HFF-Myc (cell line): ENCODE data around the gene UQCC2.

Experiments used
- DNase-seq: peaks from one replicate; pipeline ENCODE4 v3.0.0-alpha.2; 2011; ENCODE audit warnings: low read depth; ENCODE audit errors: extremely low read depth
- H3K4me3 ChIP-seq: replicated peaks from 2 replicates; pipeline ENCODE4 v1.5.1; 2011; ENCODE audit warnings: low read depth, mild to moderate bottlenecking, control low read depth, low read length
- TF ChIP-seq, protein P1 (sequence below): IDR thresholded peaks from 2 replicates; pipeline ENCODE4 v1.5.1; 2012; ENCODE audit warnings: mild to moderate bottlenecking, low read depth, low read length, control low read depth; ENCODE audit errors: missing control alignments

The UQCC2 gene

DNA sequence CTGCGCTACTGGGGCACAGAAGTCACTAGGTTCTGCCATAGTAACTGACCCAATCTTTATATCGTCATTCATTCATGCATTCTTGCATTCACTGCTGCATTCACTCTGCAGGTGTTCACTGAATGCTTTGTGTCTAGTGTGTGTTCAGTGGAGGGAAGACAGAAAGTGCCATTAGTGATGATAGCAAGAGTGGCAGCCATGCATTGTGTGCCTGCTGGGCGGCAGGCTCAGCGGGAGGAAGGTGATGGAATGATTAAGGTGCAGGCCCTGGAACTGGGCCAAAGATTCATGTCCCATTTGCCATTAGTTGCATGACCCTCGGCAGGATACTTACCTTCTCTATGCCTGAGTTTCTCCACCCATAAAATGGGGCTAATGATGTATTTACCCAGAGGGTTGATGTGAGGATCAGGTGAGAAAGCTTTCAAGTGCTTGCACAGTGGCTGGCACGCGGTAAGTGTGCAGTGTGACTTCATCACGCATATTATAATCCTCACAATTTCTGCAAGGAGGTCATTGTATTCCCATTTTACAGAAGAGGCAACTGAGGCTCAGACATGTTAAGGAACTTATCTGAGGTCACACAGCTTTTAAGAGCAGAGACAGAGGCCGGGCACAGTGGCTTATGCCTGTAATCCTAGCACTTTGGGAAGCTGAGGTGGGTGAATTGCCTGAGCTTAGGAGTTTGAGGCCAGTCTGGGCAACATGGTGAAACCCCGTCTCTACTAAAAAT lies 50.2 kb downstream of the UQCC2 start:
- H3K4me3 ChIP-seq, result no peak overlapping the region
- TF ChIP-seq, protein P1, sequence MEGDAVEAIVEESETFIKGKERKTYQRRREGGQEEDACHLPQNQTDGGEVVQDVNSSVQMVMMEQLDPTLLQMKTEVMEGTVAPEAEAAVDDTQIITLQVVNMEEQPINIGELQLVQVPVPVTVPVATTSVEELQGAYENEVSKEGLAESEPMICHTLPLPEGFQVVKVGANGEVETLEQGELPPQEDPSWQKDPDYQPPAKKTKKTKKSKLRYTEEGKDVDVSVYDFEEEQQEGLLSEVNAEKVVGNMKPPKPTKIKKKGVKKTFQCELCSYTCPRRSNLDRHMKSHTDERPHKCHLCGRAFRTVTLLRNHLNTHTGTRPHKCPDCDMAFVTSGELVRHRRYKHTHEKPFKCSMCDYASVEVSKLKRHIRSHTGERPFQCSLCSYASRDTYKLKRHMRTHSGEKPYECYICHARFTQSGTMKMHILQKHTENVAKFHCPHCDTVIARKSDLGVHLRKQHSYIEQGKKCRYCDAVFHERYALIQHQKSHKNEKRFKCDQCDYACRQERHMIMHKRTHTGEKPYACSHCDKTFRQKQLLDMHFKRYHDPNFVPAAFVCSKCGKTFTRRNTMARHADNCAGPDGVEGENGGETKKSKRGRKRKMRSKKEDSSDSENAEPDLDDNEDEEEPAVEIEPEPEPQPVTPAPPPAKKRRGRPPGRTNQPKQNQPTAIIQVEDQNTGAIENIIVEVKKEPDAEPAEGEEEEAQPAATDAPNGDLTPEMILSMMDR, result no peak
- DNase-seq, result no peak

DNA sequence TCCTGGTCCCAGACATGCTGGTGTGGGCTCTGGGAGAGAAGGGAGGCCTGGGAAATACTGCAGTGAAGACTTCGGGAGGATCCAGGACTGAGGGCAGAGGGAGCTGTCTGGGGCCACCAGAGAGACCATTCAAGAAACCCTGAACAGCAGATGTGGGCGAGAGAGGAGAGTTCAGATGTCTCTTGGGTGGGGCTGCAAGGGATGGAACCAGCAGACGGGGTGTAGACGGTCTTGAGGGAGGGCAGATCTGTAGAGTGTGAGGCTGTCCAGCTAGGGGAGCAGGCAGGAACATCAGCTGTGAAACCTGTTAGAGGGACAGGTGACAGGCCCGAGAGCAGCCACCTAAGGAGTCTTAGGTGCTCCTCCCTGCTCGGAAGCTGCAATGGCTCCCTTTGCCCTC lies 51.5 kb downstream of the UQCC2 start:
- TF ChIP-seq, protein P1, result no peak
- no peak for DNase-seq
- no peak overlapping the region for H3K4me3 ChIP-seq

DNA sequence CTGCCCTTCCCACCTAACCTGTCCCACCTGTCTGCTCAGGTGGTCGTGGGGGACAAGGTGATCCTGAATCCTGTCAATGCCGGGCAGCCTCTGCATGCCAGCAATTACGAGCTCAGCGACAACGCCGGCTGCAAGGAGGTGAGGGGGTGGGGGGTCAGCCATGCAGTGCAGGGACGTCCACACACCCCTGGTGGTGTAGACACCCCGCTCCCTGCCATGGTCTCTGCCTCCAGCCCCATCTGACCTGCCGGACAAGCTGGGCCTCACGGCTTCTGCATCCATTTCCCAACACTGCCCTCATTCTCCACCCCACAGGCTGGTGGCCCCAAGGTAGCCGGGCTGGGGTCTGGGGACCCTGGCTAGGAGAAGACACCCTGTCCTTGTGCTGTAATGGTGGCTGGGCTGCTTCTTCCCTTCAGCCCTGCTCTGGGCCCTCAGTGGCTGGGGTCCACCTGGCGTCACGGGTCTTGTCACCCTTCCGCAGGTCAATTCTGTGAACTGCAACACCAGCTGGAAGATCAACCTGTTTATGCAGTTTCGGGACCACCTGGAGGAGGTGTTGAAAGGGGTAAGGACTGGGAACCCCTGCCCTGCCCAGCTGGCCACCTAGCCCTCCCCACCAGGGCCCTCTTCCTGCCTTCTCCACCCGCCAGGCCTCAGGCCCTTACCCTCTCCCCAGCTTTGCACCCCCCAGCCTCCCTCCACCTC lies 52.4 kb downstream of the UQCC2 start:
- DNase-seq, result no peak
- no peak overlapping the region for H3K4me3 ChIP-seq
- TF ChIP-seq, protein P1, result no peak

DNA sequence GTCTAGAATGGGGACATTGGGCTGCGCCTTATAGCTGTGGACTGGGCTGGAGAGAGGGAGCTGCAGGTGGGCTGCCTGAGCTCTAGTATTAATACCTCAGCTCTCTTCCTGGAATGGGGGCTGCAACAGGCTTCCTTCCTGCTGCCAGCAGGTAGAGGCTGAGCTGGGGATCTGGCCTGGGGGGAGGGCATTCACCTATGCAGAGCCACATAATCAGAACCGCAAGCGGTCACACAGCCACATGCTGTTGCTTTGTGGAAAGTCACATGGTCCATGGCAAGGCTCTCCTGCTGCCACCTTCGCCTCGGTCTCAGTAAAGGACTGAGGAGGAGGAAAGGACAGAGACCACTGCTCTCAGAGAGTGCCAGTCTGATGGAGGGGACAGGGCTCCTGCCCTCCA lies 54.7 kb downstream of the UQCC2 start:
- DNase-seq, result no peak
- TF ChIP-seq, protein P1, result no peak

DNA sequence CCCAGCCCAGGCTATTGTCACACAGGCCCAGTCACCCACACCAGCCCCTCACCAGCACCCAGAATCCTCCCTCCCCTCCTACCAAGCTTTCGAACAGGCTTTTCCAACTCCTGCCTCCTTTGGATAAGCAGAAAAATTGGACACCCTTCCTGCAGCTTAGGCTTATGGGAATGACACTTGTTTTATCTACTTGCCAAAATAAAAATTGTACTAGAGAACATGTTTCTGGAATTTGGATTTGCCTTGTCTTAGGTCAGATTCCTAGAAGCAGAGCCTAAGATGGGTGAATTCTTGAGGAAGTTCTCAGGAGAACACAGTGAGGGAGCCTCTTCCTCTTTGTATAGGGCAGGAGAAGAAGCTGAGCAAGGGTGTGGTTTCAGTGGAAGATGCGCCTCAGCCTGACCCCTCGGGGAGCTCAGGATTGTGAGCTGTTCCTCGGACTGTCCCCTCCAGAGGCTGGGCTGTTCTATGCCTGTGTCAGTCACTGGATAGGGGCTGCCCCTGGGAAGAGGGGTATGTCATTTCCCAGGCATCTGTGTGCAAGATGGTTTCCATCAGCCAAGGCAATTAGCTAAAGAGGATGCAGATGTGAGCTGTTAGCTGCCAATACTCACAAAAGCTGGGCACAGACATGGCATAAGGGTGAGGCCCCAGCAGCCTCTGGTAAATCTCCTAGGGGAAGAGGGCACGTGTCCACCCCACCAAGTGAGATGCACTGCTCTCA lies 56.5 kb downstream of the UQCC2 start:
- TF ChIP-seq, protein P1, result no peak
- no peak overlapping the region for H3K4me3 ChIP-seq
- DNase-seq, result peak; percentile 70

More for the DNA sequence above, 54.7 kb downstream of the UQCC2 start:
- H3K4me3 ChIP-seq, result no peak overlapping the region

DNA sequence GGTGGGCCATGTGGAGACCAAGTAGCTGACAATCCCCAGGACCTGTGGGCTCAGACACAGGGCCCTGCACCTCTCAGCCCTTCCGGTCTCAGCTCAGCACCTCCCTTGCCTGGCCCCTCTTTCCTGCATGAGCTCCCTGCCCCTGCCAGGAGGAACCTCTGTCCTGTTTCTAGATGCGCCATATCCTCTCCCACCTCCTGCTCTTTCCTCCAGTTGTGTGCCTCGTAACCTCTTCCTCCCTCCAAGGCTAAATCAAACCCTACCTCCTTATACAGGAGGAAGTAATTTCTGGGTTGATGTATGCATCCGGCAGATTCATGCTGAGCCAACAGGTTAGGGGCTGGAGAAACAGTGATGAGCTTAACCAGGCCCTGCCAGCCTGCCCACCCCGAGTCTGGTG lies 59.5 kb downstream of the UQCC2 start:
- no peak for DNase-seq
- H3K4me3 ChIP-seq, result no peak overlapping the region
- TF ChIP-seq, protein P1, result no peak
